Naive thymus-derived CD4-positive, alpha-beta T cell (primary cell): ENCODE results near the gene TXNRD2. TPM values are rescaled to one million over a fixed set of nuclear protein-coding genes. Genes with fewer than 3 reads are reported as not detected.

Source experiments
- ATAC-seq: fragments of 150-1000 bp; cut with Tn5 transposase; 2 replicates; pipeline ENCODE4 v1.10.0; 2021; ENCODE audit warnings: mild to moderate bottlenecking, moderate library complexity
- CTCF ChIA-PET: fragments of 350-600 bp; sonication (Branson Sonifier 250); formaldehyde crosslinking; loops from one replicate; lab custom pipeline; 2021; ENCODE audit warnings: antibody characterized with exemption; lab: Charles Lee
- POLR2A ChIA-PET: fragments of 350-600 bp; sonication (Branson Sonifier 250); formaldehyde crosslinking; loops from one replicate; lab custom pipeline; 2021; ENCODE audit warnings: antibody characterized with exemption, inconsistent platforms; lab: Charles Lee
- DNase-seq, 9 donors: peaks; one replicate each; pipeline versions ENCODE4 v3.0.0 to v3.0.0-alpha.2; 2020 to 2022; ENCODE audit warnings: mixed read lengths in 1 of 9
- H3K27ac ChIP-seq: one replicate; pipeline ENCODE4 v1.7.0; 2013; ENCODE audit warnings: mild to moderate bottlenecking, low read depth, low read length, moderate library complexity
- H3K27me3 ChIP-seq, 2 donors: one replicate each; pipeline ENCODE4 v1.7.0; 2013; ENCODE audit warnings: low read length in 2 of 2, mild to moderate bottlenecking in 2 of 2, moderate library complexity in 2 of 2; ENCODE audit not compliant: control insufficient read depth in 2 of 2, insufficient read depth in 2 of 2
- H3K36me3 ChIP-seq, 3 experiments: 1 replicate in 2 of 3; 2 replicates in 1 of 3; pipeline ENCODE4 v1.7.0; 2013; ENCODE audit warnings: low read length in 3 of 3, mild to moderate bottlenecking in 3 of 3, moderate library complexity in 1 of 3; ENCODE audit not compliant: insufficient read depth in 3 of 3, control insufficient read depth in 2 of 3
- H3K4me1 ChIP-seq, 2 donors: one replicate each; pipeline ENCODE4 v1.7.0; 2013; ENCODE audit warnings: low read length in 2 of 2, mild to moderate bottlenecking in 2 of 2, moderate library complexity in 1 of 2; ENCODE audit not compliant: control insufficient read depth in 2 of 2, insufficient read depth in 2 of 2
- H3K4me3 ChIP-seq: 2 replicates; pipeline ENCODE4 v1.7.0; 2013; ENCODE audit warnings: mild to moderate bottlenecking, low read length
- H3K9me3 ChIP-seq, 3 experiments: 1 replicate in 2 of 3; 2 replicates in 1 of 3; pipeline ENCODE4 v1.7.0; 2013; ENCODE audit warnings: low read length in 3 of 3; ENCODE audit not compliant: control insufficient read depth in 2 of 3
- H3K27ac Mint-ChIP-seq, 9 donors: one replicate each; pipeline ENCODE4 v1.8.0; 2020 to 2022; ENCODE audit warnings: mixed read lengths in 9 of 9, mild to moderate bottlenecking in 8 of 9, moderate library complexity in 5 of 9, inconsistent platforms in 2 of 9
- H3K27me3 Mint-ChIP-seq, 5 donors: one replicate each; pipeline ENCODE4 v1.8.0; 2021 to 2022; ENCODE audit warnings: mixed read lengths in 5 of 5, mild to moderate bottlenecking in 1 of 5
- H3K36me3 Mint-ChIP-seq, 5 donors: one replicate each; pipeline ENCODE4 v1.8.0; 2020 to 2022; ENCODE audit warnings: mixed read lengths in 5 of 5, mild to moderate bottlenecking in 3 of 5, inconsistent platforms in 1 of 5
- H3K4me1 Mint-ChIP-seq, 7 donors: one replicate each; pipeline ENCODE4 v1.8.0; 2020 to 2022; ENCODE audit warnings: mixed read lengths in 7 of 7, mild to moderate bottlenecking in 3 of 7, inconsistent platforms in 1 of 7
- H3K4me3 Mint-ChIP-seq, 10 donors: one replicate each; pipeline ENCODE4 v1.8.0; 2020 to 2022; ENCODE audit warnings: mild to moderate bottlenecking in 10 of 10, mixed read lengths in 10 of 10, moderate library complexity in 6 of 10, inconsistent platforms in 2 of 10
- H3K9me3 Mint-ChIP-seq, 11 donors: one replicate each; pipeline ENCODE4 v1.8.0; 2020 to 2022; ENCODE audit warnings: mixed read lengths in 11 of 11, mild to moderate bottlenecking in 4 of 11, inconsistent platforms in 1 of 11, moderate library complexity in 1 of 11
- intact Hi-C, 2 donors: fragments of 100-400 bp; cut with micrococcal nuclease; formaldehyde crosslinking; loops; one replicate each; pipeline ENCODE4 v1.15.1; 2023
- polyA plus RNA-seq, 2 donors: library from polyadenylated mRNA; unstranded; fragments of 300-500 nt; fragmentation: Illumina TruSeq; gene quantifications; one replicate each; pipeline ENCODE4 v1.2.3, GENCODE V29; 2021
- total RNA-seq, 6 experiments: library from RNA in 5 of 6; stranded (reverse) in 5 of 6; gene quantifications; 1 replicate in 5 of 6; 2 replicates in 1 of 6; pipeline ENCODE4 v1.2.3 and lab custom pipeline; 2021 to 2026

TXNRD2 gene
- total and polyA plus RNA-seq, 7 experiments from 2014 or later, result 14.0 to 39.0 (median 26.1) TPM

GRCh38 chr22:19904174-19904856 is 37.3 kb downstream of the TXNRD2 start:
- Histone ChIP-seq H3K27me3 (no peaks in the 10 kb centered on the region), H3K9me3 (no peaks in the 10 kb centered on the region), H3K36me3 (peaks cover 0 to 5% (median 0%) of the 10 kb centered on the region in 3 experiments), H3K4me3 (no peak overlapping the region), H3K4me1 (peaks cover 0 to 2% of the 10 kb centered on the region in 2 donors), H3K27ac (no peak overlapping the region)
- peaks cover 0 to 23% (median 3%) of the 10 kb centered on the region in 5 donors for H3K36me3 Mint-ChIP-seq
- no peak overlapping the region for H3K4me3 Mint-ChIP-seq
- peaks cover 0 to 10% (median 6%) of the 10 kb centered on the region in 7 donors for H3K4me1 Mint-ChIP-seq
- DNase-seq (no peak), ATAC-seq (no peak)
- no peak overlapping the region for H3K27ac Mint-ChIP-seq
- H3K27me3 Mint-ChIP-seq, result no peaks in the 10 kb centered on the region
- intact Hi-C loops, result no loop called here
- ChIA-PET CTCF (interaction anchor here (0.7 to 1.0 kb wide), 2 partner anchors 8 to 171 kb away, joined by 3 read pairs; no protein-coding TSS in a partner anchor), POLR2A (interaction anchor here (0.8 to 1.5 kb wide), 3 partner anchors 12 to 49 kb away, joined by 3 to 4 read pairs (median 3); no protein-coding TSS in a partner anchor)
- H3K9me3 Mint-ChIP-seq, result no peaks in the 10 kb centered on the region

DNA sequence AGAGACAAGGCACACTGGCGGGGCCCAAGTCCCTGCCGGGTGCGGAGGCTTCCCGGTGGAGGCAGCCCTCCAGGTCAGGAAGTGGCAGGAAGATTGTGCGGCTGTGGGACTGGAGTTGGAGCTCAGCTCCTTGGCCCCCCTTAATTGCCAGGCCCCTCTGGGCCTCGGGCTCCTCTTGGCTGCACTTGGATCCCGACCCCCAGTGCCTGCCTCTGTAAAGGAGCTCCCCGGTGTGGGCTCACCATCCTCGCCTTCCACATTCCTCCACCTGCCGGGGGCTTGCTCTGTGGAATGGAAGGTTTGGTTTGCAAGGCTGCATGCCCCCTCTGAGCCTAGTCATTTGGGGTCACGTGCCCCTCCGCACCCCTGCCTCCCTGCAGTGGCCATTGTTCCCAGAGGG is 38.1 kb downstream of the TXNRD2 start:
- Mint-ChIP-seq H3K27me3 (no peaks in the 10 kb centered on the region), H3K9me3 (no peaks in the 10 kb centered on the region), H3K27ac (no peak overlapping the region), H3K36me3 (peaks cover 0 to 30% (median 3%) of the 10 kb centered on the region in 5 donors), H3K4me3 (no peak overlapping the region), H3K4me1 (peaks cover 0 to 10% (median 3%) of the 10 kb centered on the region in 7 donors)
- ATAC-seq (no peak), DNase-seq (no peak)
- H3K27ac ChIP-seq, result no peak overlapping the region
- peaks cover 0 to 13% (median 0%) of the 10 kb centered on the region in 3 experiments for H3K36me3 ChIP-seq
- CTCF ChIA-PET, result no interaction called here
- no peaks in the 10 kb centered on the region for H3K9me3 ChIP-seq
- no peaks in the 10 kb centered on the region for H3K27me3 ChIP-seq
- intact Hi-C loops, result no loop called here
- H3K4me1 ChIP-seq, result no peaks in the 10 kb centered on the region
- H3K4me3 ChIP-seq, result no peak overlapping the region
- POLR2A ChIA-PET, result interaction anchor here (1.1 kb wide), 1 partner anchor 48 kb away, joined by 3 read pairs; no protein-coding TSS in a partner anchor

GRCh38 chr22:19903031-19903430 is 38.6 kb downstream of the TXNRD2 start:
- H3K9me3 ChIP-seq, result no peaks in the 10 kb centered on the region
- H3K4me1 Mint-ChIP-seq, result peaks cover 0 to 10% (median 3%) of the 10 kb centered on the region in 7 donors
- H3K27me3 Mint-ChIP-seq, result no peaks in the 10 kb centered on the region
- POLR2A ChIA-PET, result interaction anchor here (1.5 kb wide), 1 partner anchor 11 kb away, joined by 6 read pairs; no protein-coding TSS in a partner anchor
- H3K27ac Mint-ChIP-seq, result no peak overlapping the region
- H3K9me3 Mint-ChIP-seq, result no peaks in the 10 kb centered on the region
- intact Hi-C loops, result no loop called here
- H3K27me3 ChIP-seq, result no peaks in the 10 kb centered on the region
- ATAC-seq, result no peak
- DNase-seq, result no peak
- no peak overlapping the region for H3K4me3 Mint-ChIP-seq
- no peak overlapping the region for H3K4me3 ChIP-seq
- peaks cover 0 to 10% (median 0%) of the 10 kb centered on the region in 3 experiments for H3K36me3 ChIP-seq
- CTCF ChIA-PET, result no interaction called here
- H3K4me1 ChIP-seq, result no peaks in the 10 kb centered on the region
- no peak overlapping the region for H3K27ac ChIP-seq
- H3K36me3 Mint-ChIP-seq, result peaks cover 0 to 30% (median 3%) of the 10 kb centered on the region in 5 donors

DNA sequence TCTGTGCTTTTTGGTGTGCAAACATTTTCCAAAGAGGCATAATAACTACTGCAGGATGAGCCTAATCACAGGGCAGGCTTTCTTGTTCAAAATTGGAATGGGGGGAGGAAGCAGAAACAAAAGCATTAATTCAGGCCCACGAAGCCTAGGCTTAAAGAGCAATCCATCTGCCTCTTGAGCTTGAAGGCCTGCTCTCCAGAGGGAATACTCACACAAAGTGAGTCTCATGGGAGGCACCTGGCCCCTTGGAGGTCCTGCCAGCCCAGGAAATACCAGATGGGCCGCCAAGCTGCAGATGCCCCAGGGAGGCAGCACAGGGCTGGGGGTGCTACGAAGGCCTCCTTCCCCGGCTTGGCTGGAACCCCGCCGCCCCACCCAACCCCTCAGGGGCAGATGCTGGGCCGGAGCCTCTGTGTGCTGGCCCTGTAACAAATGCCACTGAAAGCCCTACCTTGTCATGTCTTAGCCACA is 39.3 kb downstream of the TXNRD2 start:
- H3K27me3 Mint-ChIP-seq, result no peaks in the 10 kb centered on the region
- ChIA-PET CTCF (interaction anchor here (1.8 kb wide), 1 partner anchor 172 kb away, joined by 7 read pairs; no protein-coding TSS in a partner anchor), POLR2A (interaction anchor here (0.6 to 1.5 kb wide), 3 partner anchors 10 to 233 kb away, joined by 3 to 6 read pairs (median 4); no protein-coding TSS in a partner anchor)
- H3K9me3 ChIP-seq, result no peaks in the 10 kb centered on the region
- peaks cover 0 to 28% (median 3%) of the 10 kb centered on the region in 5 donors for H3K36me3 Mint-ChIP-seq
- no peaks in the 10 kb centered on the region for H3K9me3 Mint-ChIP-seq
- H3K27ac ChIP-seq, result no peak overlapping the region
- ATAC-seq, result no peak
- peaks cover 0 to 9% (median 2%) of the 10 kb centered on the region in 3 experiments for H3K36me3 ChIP-seq
- H3K4me1 ChIP-seq, result peaks cover 0 to 3% of the 10 kb centered on the region in 2 donors
- no peaks in the 10 kb centered on the region for H3K27me3 ChIP-seq
- peaks cover 0 to 12% (median 6%) of the 10 kb centered on the region in 7 donors for H3K4me1 Mint-ChIP-seq
- no peak overlapping the region for H3K4me3 Mint-ChIP-seq
- intact Hi-C loops, result no loop called here
- no peak for DNase-seq
- H3K27ac Mint-ChIP-seq, result peak overlapping the region in 1 of 9 donors; percentile 12
- no peak overlapping the region for H3K4me3 ChIP-seq

DNA sequence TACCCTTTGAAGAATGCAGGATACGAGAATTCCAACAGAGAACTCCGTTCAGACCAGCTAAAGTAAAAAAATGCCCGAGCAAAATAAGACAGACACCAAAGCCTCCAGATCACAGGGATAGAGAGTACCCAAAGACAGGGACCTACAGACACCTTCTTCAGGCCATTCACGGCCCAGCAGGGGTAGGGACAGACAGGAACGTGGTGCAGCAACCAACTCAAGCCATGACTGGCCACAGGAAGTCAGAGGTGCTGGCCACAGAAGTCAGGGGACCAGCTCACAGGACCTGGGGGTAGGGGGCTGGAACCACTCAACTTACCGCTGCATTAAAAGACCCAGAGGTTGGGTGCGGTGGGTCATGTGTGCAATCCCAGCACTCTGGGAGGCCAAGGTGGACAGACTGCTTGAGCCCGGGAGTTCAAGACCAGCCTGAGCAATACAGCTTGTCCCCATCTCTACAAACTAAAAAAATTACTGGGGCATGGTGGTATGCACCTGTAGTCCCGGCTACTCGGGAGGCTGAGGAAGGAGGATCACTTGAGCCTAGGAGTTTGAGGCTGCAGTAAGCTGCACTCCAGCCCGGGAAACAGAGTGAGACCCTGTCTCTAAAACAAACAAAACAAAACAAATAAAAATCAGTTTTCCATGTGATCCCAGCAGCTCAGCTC is 39.9 kb downstream of the TXNRD2 start:
- H3K36me3 ChIP-seq, result peaks cover 0 to 9% (median 2%) of the 10 kb centered on the region in 3 experiments

More for the DNA sequence above, 39.9 kb downstream of the TXNRD2 start:
- Histone ChIP-seq H3K27me3 (no peaks in the 10 kb centered on the region), H3K4me3 (no peak overlapping the region), H3K27ac (no peak overlapping the region), H3K9me3 (no peaks in the 10 kb centered on the region), H3K4me1 (peaks cover 0 to 9% of the 10 kb centered on the region in 2 donors)
- Mint-ChIP-seq H3K4me3 (no peak overlapping the region), H3K27me3 (no peaks in the 10 kb centered on the region), H3K36me3 (peaks cover 0 to 29% (median 3%) of the 10 kb centered on the region in 5 donors), H3K9me3 (no peaks in the 10 kb centered on the region), H3K27ac (peak overlapping the region in 2 of 9 donors; percentile 12 to 56), H3K4me1 (peaks cover 0 to 17% (median 12%) of the 10 kb centered on the region in 7 donors)
- ATAC-seq, result no peak
- intact Hi-C loops, result no loop called here
- DNase-seq, result no peak
- POLR2A ChIA-PET, result interaction anchor here (0.6 to 1.5 kb wide), 5 partner anchors 10 to 232 kb away, joined by 3 to 7 read pairs (median 4); no protein-coding TSS in a partner anchor
- CTCF ChIA-PET, result interaction anchor here (0.6 to 1.8 kb wide), 2 partner anchors 134 to 171 kb away, joined by 3 to 7 read pairs; no protein-coding TSS in a partner anchor
